ENCODE measurements around the gene MINDY4B.

Gene MINDY4B

DNA sequence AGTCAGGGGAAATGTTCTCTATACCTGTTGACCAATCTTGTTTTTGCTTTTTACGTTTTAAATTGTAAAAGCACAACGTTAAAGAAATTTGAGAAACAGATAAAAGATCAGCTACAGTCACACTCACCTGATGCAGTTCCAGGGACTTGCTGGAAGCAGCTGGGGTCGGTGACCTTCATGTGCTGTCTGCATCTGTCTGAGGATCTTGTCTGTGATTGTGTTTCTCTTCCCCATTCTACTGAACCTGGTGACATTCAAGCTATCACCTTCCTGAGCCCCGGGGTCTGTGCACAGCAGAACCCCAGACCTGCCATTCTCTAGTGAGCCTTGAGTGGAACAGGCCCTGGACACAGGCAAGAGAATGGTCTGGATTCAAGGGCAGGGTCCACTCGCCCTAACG, 75.8 kb downstream of the MINDY4B start:
- Histone ChIP-seq H3K4me3 (ENCODE audit: low read depth, low read length) (no peak overlapping the region), H3K27ac (no peak overlapping the region), H2AFZ (peak overlapping the region; percentile 41), H3K4me2 (ENCODE audit: low read length) (no peak overlapping the region), H3K9me3 (ENCODE audit: control insufficient read depth, low read length) (no peaks in the 10 kb centered on the region), H3K4me1 (no peaks in the 10 kb centered on the region), H3K9ac (no peak overlapping the region), H3K79me2 (no peaks in the 10 kb centered on the region), H3K36me3 (ENCODE audit: control insufficient read depth, insufficient read depth, low read length) (no peaks in the 10 kb centered on the region), H3K27me3 (ENCODE audit: control insufficient read depth, insufficient read depth, low read length) (no peaks in the 10 kb centered on the region)
- TF ChIP-seq, protein P1, sequence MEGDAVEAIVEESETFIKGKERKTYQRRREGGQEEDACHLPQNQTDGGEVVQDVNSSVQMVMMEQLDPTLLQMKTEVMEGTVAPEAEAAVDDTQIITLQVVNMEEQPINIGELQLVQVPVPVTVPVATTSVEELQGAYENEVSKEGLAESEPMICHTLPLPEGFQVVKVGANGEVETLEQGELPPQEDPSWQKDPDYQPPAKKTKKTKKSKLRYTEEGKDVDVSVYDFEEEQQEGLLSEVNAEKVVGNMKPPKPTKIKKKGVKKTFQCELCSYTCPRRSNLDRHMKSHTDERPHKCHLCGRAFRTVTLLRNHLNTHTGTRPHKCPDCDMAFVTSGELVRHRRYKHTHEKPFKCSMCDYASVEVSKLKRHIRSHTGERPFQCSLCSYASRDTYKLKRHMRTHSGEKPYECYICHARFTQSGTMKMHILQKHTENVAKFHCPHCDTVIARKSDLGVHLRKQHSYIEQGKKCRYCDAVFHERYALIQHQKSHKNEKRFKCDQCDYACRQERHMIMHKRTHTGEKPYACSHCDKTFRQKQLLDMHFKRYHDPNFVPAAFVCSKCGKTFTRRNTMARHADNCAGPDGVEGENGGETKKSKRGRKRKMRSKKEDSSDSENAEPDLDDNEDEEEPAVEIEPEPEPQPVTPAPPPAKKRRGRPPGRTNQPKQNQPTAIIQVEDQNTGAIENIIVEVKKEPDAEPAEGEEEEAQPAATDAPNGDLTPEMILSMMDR (IDR thresholded peaks at IDR 0.05): no peak

DNA sequence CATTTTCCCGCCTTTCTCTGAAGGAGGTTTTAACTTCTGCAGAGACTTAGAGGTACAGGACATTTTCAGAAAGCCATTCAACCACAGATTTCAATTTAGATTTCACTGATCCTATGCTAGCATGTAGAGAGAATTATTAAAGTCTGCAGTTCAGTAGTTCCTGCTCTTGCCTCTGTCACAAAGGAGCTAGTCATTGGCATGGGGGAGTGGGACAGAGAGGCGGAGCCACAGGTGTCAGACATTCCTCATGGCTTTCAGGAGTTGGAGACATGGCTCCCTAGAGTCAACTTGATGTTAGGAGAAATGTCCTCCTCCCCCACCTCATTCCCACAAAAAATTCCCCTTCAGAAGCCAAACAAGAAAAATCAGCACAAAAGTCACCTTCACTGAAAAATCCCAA, 76.2 kb downstream of the MINDY4B start:
- no peak overlapping the region for H2AFZ ChIP-seq
- H3K36me3 ChIP-seq (ENCODE audit: control insufficient read depth, insufficient read depth, low read length): no peaks in the 10 kb centered on the region
- H3K9ac ChIP-seq: no peak overlapping the region
- no peak overlapping the region for H3K4me3 ChIP-seq (ENCODE audit: low read depth, low read length)
- H3K4me1 ChIP-seq: no peaks in the 10 kb centered on the region
- no peak overlapping the region for H3K4me2 ChIP-seq (ENCODE audit: low read length)
- H3K27ac ChIP-seq: no peak overlapping the region
- TF ChIP-seq, protein P1 (IDR thresholded peaks at IDR 0.05): no peak
- H3K9me3 ChIP-seq (ENCODE audit: control insufficient read depth, low read length): no peaks in the 10 kb centered on the region
- H3K27me3 ChIP-seq (ENCODE audit: control insufficient read depth, insufficient read depth, low read length): no peaks in the 10 kb centered on the region
- H3K79me2 ChIP-seq: no peaks in the 10 kb centered on the region

DNA sequence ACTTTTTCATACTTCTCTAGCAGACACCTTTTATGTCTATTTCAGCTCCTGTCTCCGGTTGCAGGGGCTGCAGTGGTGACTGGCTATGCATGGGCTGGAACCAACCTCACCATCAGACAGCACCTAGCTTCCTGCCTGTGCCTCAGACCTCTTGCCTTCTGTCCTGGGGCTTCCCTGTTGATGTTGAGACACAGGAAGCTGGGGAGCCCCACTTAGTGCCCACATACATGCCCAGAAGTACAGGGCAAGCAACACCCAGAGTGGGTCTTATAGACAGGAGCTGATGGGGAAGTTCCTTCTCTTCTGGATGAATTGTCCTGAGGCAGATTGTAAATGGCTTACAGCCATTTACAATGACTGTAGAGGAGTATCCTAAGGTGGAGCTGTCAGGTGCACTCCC, 77.0 kb downstream of the MINDY4B start:
- no peaks in the 10 kb centered on the region for H3K4me1 ChIP-seq
- no peak overlapping the region for H3K9ac ChIP-seq
- H3K27ac ChIP-seq: no peak overlapping the region
- TF ChIP-seq, protein P1 (IDR thresholded peaks at IDR 0.05): no peak
- no peak overlapping the region for H3K4me2 ChIP-seq (ENCODE audit: low read length)
- H2AFZ ChIP-seq: no peak overlapping the region
- no peaks in the 10 kb centered on the region for H3K9me3 ChIP-seq (ENCODE audit: control insufficient read depth, low read length)
- no peaks in the 10 kb centered on the region for H3K79me2 ChIP-seq
- no peaks in the 10 kb centered on the region for H3K36me3 ChIP-seq (ENCODE audit: control insufficient read depth, insufficient read depth, low read length)
- H3K27me3 ChIP-seq (ENCODE audit: control insufficient read depth, insufficient read depth, low read length): no peaks in the 10 kb centered on the region
- no peak overlapping the region for H3K4me3 ChIP-seq (ENCODE audit: low read depth, low read length)

DNA sequence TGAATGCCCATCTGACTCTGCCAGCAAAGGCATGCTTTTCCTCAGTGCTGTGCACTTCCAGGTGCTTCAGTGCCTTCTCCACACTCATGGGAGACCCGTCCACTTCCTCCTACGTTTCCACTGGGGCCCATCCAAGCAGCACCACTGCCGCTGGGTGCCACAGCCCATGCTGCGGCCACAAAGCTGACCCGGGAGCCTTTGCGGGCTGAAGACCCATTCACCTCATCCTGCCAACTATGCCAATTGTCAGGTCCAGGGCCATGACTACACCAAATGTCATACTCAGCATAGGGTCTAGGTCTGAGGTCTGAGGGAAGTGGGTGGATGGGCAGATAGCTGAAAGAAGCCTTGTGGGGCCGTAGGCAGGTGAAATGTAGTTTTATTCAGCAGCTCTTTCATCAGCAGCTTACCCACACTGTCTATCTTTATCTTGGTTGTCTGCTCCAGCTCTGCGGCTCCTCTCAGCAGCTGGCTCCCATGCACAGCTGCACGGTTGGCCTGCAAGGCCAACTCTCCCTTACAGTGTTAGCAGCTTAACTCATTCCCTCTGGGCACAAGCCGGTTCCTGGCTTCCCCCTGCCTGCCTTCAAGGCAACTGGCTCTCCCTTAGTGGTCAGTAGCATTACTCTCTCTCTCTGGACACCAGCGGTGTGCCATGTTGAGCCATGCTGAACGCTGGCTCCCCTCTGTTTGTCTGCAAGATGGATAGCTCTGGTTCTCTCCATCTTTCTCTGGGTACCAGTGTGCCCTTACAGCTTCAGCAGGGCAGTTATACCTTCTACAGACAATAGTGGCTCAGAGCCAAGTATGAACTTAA, 78.6 kb downstream of the MINDY4B start:
- Histone ChIP-seq H3K4me2 (ENCODE audit: low read length) (no peak overlapping the region), H2AFZ (no peak overlapping the region), H3K27me3 (ENCODE audit: control insufficient read depth, insufficient read depth, low read length) (no peaks in the 10 kb centered on the region), H3K79me2 (no peaks in the 10 kb centered on the region), H3K27ac (no peak overlapping the region), H3K4me3 (ENCODE audit: low read depth, low read length) (no peak overlapping the region), H3K9ac (no peak overlapping the region), H3K36me3 (ENCODE audit: control insufficient read depth, insufficient read depth, low read length) (no peaks in the 10 kb centered on the region), H3K9me3 (ENCODE audit: control insufficient read depth, low read length) (no peaks in the 10 kb centered on the region), H3K4me1 (no peaks in the 10 kb centered on the region)
- TF ChIP-seq, protein P1 (IDR thresholded peaks at IDR 0.05): no peak

DNA sequence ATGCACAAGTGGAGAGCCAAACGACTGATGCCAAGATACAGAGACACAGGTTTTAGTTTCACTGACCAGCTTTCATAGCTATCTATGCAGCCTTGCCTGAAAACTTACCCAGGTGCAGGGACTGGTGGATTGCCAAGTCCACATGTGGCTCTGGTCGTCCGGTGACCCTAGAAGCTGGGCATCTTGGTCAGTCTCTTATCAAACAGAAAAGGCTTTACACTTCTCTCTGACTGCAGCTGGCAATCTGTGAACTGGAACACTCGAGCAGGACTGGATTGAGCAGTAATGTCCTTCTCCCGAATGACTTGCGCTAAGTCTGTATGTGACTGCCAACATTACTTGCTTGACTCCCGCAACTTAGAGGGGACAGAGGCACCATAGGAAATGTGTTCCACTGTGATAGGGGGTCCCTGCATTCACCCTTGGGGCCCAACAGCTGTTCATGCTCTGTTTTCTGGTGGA, 79.3 kb downstream of the MINDY4B start:
- no peak overlapping the region for H3K27ac ChIP-seq
- H2AFZ ChIP-seq: no peak overlapping the region
- no peaks in the 10 kb centered on the region for H3K79me2 ChIP-seq
- no peaks in the 10 kb centered on the region for H3K27me3 ChIP-seq (ENCODE audit: control insufficient read depth, insufficient read depth, low read length)
- no peaks in the 10 kb centered on the region for H3K36me3 ChIP-seq (ENCODE audit: control insufficient read depth, insufficient read depth, low read length)
- H3K9me3 ChIP-seq (ENCODE audit: control insufficient read depth, low read length): no peaks in the 10 kb centered on the region
- H3K9ac ChIP-seq: no peak overlapping the region
- TF ChIP-seq, protein P1 (IDR thresholded peaks at IDR 0.05): no peak
- H3K4me1 ChIP-seq: no peaks in the 10 kb centered on the region
- no peak overlapping the region for H3K4me2 ChIP-seq (ENCODE audit: low read length)
- no peak overlapping the region for H3K4me3 ChIP-seq (ENCODE audit: low read depth, low read length)
